Prostate gland (tissue), 2 donors: Measurements from ENCODE around the gene DCP2. TPM values are rescaled to one million over a fixed set of nuclear protein-coding genes. Genes with fewer than 3 reads are reported as not detected.

Experiments used
- DNase-seq: peaks from one replicate; pipeline ENCODE4 v3.0.0-alpha.2; 2019; ENCODE audit warnings: low spot score
- H3K27ac ChIP-seq, 2 donors: fragments of 200-600 bp; sonication (generic); 2 replicates each; pipeline ENCODE4 v1.5.1; 2017 to 2019
- H3K27me3 ChIP-seq: fragments of 200-600 bp; sonication (generic); replicated peaks from 2 replicates; pipeline ENCODE4 v1.5.1; 2019; ENCODE audit not compliant: insufficient read depth
- H3K36me3 ChIP-seq, 2 donors: fragments of 200-600 bp; sonication (generic); 1 replicate in 1 of 2; 2 replicates in 1 of 2; pipeline versions ENCODE4 v1.5.1 to v1.8.1; 2017 to 2019
- H3K4me1 ChIP-seq: fragments of 200-600 bp; sonication (generic); replicated peaks from 2 replicates; pipeline ENCODE4 v1.5.1; 2019
- H3K4me3 ChIP-seq, 2 donors: fragments of 200-600 bp; sonication (generic); 2 replicates each; pipeline ENCODE4 v1.5.1; 2017 to 2019
- H3K9me3 ChIP-seq: fragments of 200-600 bp; sonication (generic); 2 replicates; pipeline ENCODE4 v1.5.1; 2017
- POLR2A ChIP-seq: fragments of 450-650 bp; IDR thresholded peaks from one replicate; pipeline ENCODE4 v1.6.1; 2016; ENCODE audit warnings: antibody characterized with exemption, mild to moderate bottlenecking
- POLR2AphosphoS5 ChIP-seq: sonication (generic); formaldehyde crosslinking; IDR thresholded peaks from one replicate; pipeline ENCODE4 v1.6.1; 2017; ENCODE audit warnings: antibody characterized with exemption
- WGBS: methylation state at CpG from one replicate; pipeline ENCODE4 v1.1.5; 2018; 5-methylcytosine and 5-hydroxymethylcytosine counted together
- intact Hi-C: fragments of 100-400 bp; cut with DNase I; formaldehyde crosslinking; loops from one replicate; pipeline ENCODE4 v1.14.2; 2022
- total RNA-seq, 2 donors: library from RNA; depleted of rRNA; stranded (reverse); fragments of >200 nt; gene quantifications; one replicate each; pipeline ENCODE4 v1.1.0, GENCODE V29; 2016
- TF ChIP-seq, protein P1 (sequence below), 4 experiments: fragments of 200-600 bp in 2 of 4; fragments of 450-650 bp in 2 of 4; sonication (generic) in 2 of 4; IDR thresholded peaks; 1 replicate in 3 of 4; 2 replicates in 1 of 4; pipeline ENCODE4 v1.5.1; 2016 to 2019; ENCODE audit warnings: antibody characterized with exemption in 4 of 4, mild to moderate bottlenecking in 2 of 4, moderate library complexity in 2 of 4

Gene DCP2
- total RNA-seq, 2 donors from 2014 or later = 23.4 to 51.6 TPM

DNA sequence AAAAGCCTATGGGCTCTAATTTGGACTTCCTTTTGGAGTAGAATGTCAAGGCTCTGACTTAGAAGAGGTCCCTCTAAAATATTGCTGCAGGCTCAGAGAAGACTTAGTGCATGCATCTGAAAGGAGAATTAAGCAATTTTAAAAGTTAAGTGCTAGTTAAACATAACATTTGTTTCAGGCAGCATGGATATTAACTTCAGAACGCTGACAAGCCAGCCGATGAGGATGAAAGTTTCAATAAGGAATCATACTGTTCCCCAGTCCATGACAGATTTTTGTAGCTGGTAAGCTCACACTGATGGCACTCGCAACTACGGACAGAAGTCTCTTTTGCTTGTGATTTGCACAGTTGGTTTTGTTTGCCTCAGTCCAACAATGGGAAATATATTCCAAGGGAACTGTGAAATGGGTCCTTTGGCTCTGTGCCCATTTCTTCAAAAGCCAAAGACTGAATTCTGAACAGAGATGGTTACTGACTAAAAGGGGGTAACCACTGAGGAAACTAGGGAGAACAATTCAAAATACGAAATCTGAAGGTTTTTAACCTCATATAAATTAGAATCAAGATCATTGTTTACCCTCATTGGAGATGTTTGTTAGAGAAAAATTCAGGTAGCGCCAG is 47.6 kb downstream of the DCP2 start:
- no peak overlapping the region for H3K27ac ChIP-seq
- H3K4me3 ChIP-seq = no peak overlapping the region
- no peaks in the 10 kb centered on the region for H3K9me3 ChIP-seq
- no peaks in the 10 kb centered on the region for H3K27me3 ChIP-seq
- intact Hi-C loops = no loop called here
- DNase-seq = no peak
- WGBS = 71% methylated on average over 6 of the region's 6 CpGs
- no peaks in the 10 kb centered on the region for H3K4me1 ChIP-seq
- H3K36me3 ChIP-seq = no peaks in the 10 kb centered on the region
- TF ChIP-seq POLR2A = no peak
- no peak for TF ChIP-seq POLR2AphosphoS5
- TF ChIP-seq, protein P1, sequence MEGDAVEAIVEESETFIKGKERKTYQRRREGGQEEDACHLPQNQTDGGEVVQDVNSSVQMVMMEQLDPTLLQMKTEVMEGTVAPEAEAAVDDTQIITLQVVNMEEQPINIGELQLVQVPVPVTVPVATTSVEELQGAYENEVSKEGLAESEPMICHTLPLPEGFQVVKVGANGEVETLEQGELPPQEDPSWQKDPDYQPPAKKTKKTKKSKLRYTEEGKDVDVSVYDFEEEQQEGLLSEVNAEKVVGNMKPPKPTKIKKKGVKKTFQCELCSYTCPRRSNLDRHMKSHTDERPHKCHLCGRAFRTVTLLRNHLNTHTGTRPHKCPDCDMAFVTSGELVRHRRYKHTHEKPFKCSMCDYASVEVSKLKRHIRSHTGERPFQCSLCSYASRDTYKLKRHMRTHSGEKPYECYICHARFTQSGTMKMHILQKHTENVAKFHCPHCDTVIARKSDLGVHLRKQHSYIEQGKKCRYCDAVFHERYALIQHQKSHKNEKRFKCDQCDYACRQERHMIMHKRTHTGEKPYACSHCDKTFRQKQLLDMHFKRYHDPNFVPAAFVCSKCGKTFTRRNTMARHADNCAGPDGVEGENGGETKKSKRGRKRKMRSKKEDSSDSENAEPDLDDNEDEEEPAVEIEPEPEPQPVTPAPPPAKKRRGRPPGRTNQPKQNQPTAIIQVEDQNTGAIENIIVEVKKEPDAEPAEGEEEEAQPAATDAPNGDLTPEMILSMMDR (IDR thresholded peaks at IDR 0.05) = no peak

DNA sequence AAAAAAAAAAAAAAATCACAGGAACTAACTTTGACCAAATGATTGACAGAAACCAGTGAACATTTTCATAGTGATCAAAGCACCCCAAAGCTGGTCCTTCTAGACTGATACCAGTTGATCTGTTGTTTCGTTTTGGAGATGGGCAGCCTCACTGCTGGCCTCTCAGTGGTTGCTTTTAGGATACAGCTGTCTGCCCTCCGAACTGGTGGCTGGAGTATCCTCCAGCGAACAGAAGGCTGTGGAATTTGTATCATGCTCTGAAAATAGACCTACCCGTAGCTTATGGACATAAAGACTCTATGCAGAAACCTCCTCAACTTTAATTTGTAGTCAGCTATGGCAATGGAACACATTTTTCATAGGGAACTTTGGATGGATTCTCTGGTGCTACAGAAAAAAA is 49.0 kb downstream of the DCP2 start:
- H3K4me3 ChIP-seq = no peak overlapping the region
- WGBS = 94% methylated on average over 4 of the region's 4 CpGs
- H3K27ac ChIP-seq = no peak overlapping the region
- H3K36me3 ChIP-seq = no peaks in the 10 kb centered on the region
- intact Hi-C loops = no loop called here
- H3K27me3 ChIP-seq = no peaks in the 10 kb centered on the region
- TF ChIP-seq, protein P1 (IDR thresholded peaks at IDR 0.05) = no peak
- TF ChIP-seq POLR2A = no peak
- no peak for TF ChIP-seq POLR2AphosphoS5
- no peak for DNase-seq
- H3K4me1 ChIP-seq = no peaks in the 10 kb centered on the region
- no peaks in the 10 kb centered on the region for H3K9me3 ChIP-seq

DNA sequence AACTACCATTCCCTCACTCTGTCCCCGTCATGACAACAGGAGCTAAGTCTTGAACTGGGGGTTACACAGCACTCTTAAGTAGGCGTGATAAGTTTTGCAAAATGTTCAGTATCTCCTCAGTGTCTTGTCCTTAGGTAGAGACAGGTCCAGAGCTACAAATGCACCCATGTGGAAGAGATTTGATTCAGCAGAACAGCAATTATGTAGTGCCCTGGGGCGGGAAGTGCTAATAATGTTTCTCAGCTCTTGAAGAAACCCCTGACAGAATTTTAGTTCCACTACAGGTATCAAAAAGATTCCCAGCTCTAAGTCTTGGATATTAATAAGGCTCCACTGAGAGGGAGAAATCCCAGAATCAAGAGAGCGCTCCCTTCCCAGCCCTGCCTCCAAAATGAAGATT is 49.6 kb downstream of the DCP2 start:
- Histone ChIP-seq H3K36me3 (no peaks in the 10 kb centered on the region), H3K9me3 (no peaks in the 10 kb centered on the region), H3K4me3 (no peak overlapping the region), H3K4me1 (no peaks in the 10 kb centered on the region), H3K27ac (no peak overlapping the region), H3K27me3 (no peaks in the 10 kb centered on the region)
- no peak for TF ChIP-seq POLR2A
- TF ChIP-seq POLR2AphosphoS5 = no peak
- TF ChIP-seq, protein P1 (IDR thresholded peaks at IDR 0.05) = no peak
- intact Hi-C loops = no loop called here
- WGBS = 96% methylated on average over 4 of the region's 4 CpGs
- no peak for DNase-seq

DNA sequence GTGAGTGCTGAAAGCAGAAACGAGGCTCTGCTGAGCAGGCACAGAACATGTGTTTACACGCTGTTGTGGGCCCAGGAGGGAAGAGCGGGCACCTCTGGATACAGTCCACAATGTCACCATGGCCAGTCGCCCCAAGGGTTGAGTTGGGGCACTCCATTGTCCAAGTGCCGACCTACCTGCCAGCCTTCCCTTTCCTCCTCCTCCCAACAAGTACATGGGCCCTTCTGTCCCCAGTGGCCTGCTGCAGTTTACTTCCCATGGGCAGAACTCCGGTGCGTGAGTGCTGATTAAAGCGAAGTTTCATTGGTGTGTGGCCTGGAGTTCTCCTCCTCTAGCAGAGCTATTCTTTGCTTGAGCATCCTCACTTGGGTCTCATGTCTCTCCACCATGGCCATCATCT is 50.4 kb downstream of the DCP2 start:
- TF ChIP-seq POLR2A (no peak), POLR2AphosphoS5 (no peak)
- TF ChIP-seq, protein P1 (IDR thresholded peaks at IDR 0.05) = no peak
- H3K36me3 ChIP-seq = no peaks in the 10 kb centered on the region
- no peaks in the 10 kb centered on the region for H3K4me1 ChIP-seq
- H3K27me3 ChIP-seq = no peaks in the 10 kb centered on the region
- H3K9me3 ChIP-seq = no peaks in the 10 kb centered on the region
- no peak for DNase-seq
- H3K4me3 ChIP-seq = no peak overlapping the region
- no peak overlapping the region for H3K27ac ChIP-seq
- intact Hi-C loops = no loop called here
- 89% methylated on average over 8 of the region's 8 CpGs for WGBS

DNA sequence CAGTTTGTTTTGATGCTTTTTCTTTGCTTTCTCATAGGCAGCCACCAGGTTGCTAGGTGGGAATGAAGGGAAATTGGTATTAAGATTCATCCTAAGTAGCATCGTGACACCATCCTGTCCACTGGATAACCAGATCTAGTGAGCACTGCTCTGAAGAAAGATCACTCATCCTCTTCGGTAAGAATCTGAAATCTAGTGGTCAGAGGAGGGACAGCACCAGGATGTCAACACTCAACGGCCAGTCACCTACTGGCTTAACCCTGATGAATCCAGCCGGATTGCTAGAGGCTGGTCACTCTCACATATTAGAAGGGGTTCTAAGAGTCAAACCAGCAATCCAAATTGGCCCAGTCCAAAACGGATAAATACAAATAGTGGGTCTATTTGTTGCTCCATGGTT is 50.8 kb downstream of the DCP2 start:
- H3K4me1 ChIP-seq = no peaks in the 10 kb centered on the region
- H3K27me3 ChIP-seq = no peaks in the 10 kb centered on the region
- no peak for DNase-seq
- H3K27ac ChIP-seq = no peak overlapping the region
- no peaks in the 10 kb centered on the region for H3K36me3 ChIP-seq
- H3K4me3 ChIP-seq = no peak overlapping the region
- intact Hi-C loops = no loop called here
- WGBS = 92% methylated on average over 5 of the region's 5 CpGs
- no peaks in the 10 kb centered on the region for H3K9me3 ChIP-seq
- TF ChIP-seq POLR2AphosphoS5 (no peak), POLR2A (no peak)
- TF ChIP-seq, protein P1 (IDR thresholded peaks at IDR 0.05) = no peak
